Sigmoid colon (tissue), 7 donors: ENCODE measurements around the gene ZNF777. TPM values are rescaled to one million over a fixed set of nuclear protein-coding genes. Genes with fewer than 3 reads are reported as not detected.
A peak's percentile ranks its signal among the peaks of the same experiment; 100 is the strongest.

ENCODE experiments used
- DNase-seq: peaks from one replicate; pipeline ENCODE4 v3.0.0-alpha.2; 2019
- H3K27ac ChIP-seq, 4 donors: fragments of 200-600 bp; sonication (generic); one replicate each; pipeline ENCODE4 v1.5.1; 2016 to 2019; ENCODE audit warnings: mild to moderate bottlenecking in 1 of 4
- H3K27me3 ChIP-seq, 3 donors: fragments of 200-600 bp; sonication (generic); one replicate each; pipeline ENCODE4 v1.5.1; 2019; ENCODE audit warnings: mild to moderate bottlenecking in 1 of 3
- H3K36me3 ChIP-seq, 4 donors: fragments of 200-600 bp; sonication (generic); one replicate each; pipeline ENCODE4 v1.5.1; 2016 to 2019
- H3K4me1 ChIP-seq, 4 donors: fragments of 200-600 bp; sonication (generic); one replicate each; pipeline ENCODE4 v1.5.1; 2017 to 2019
- H3K4me3 ChIP-seq, 4 donors: fragments of 200-600 bp; sonication (generic); one replicate each; pipeline ENCODE4 v1.5.1; 2017 to 2019; ENCODE audit warnings: mild to moderate bottlenecking in 2 of 4, moderate library complexity in 1 of 4
- H3K9me3 ChIP-seq, 4 donors: fragments of 200-600 bp in 3 of 4; sonication (generic) in 3 of 4; one replicate each; pipeline versions ENCODE4 v1.5.1 to v1.6.1; 2013 to 2019
- EP300 ChIP-seq, 4 donors: sonication (generic); formaldehyde crosslinking; IDR thresholded peaks; one replicate each; pipeline ENCODE4 v1.6.1; 2017; ENCODE audit warnings: antibody characterized with exemption in 4 of 4
- POLR2A ChIP-seq, 2 donors: fragments of 450-650 bp; IDR thresholded peaks; one replicate each; pipeline ENCODE4 v1.6.1; 2016; ENCODE audit warnings: antibody characterized with exemption in 2 of 2, mild to moderate bottlenecking in 2 of 2, moderate library complexity in 2 of 2
- POLR2AphosphoS5 ChIP-seq, 4 donors: sonication (generic); formaldehyde crosslinking; IDR thresholded peaks; one replicate each; pipeline ENCODE4 v1.6.1; 2017; ENCODE audit warnings: antibody characterized with exemption in 4 of 4
- WGBS, 2 donors: extraction: QIAGEN DNeasy Blood & Tissue Kit; methylation state at CpG; one replicate each; pipeline ENCODE4 v1.1.7; 2013; 5-methylcytosine and 5-hydroxymethylcytosine counted together
- intact Hi-C: fragments of 100-400 bp; cut with DNase I; formaldehyde crosslinking; loops from one replicate; pipeline ENCODE4 v1.15.1; 2023
- polyA plus RNA-seq, 3 donors: library from polyadenylated mRNA; stranded (reverse); fragments of 200-250 nt; gene quantifications; one replicate each; pipeline ENCODE4 v1.2.3, GENCODE V29; 2013
- total RNA-seq, 4 donors: library from RNA; depleted of rRNA; stranded (reverse); fragments of >200 nt; gene quantifications; one replicate each; pipeline ENCODE4 v1.1.0, GENCODE V29; 2016
- TF ChIP-seq, protein P1 (sequence below), 4 experiments: fragments of 450-650 bp in 3 of 4; fragments of 200-600 bp in 1 of 4; IDR thresholded peaks; one replicate each; pipeline ENCODE4 v1.5.1; 2016 to 2019; ENCODE audit warnings: antibody characterized with exemption in 4 of 4, mild to moderate bottlenecking in 3 of 4, moderate library complexity in 2 of 4
- donor health status: healthy with polysubstance abuse.
- donor health status: Bipolar disorder and iron deficiency.
- donor health status: healthy.

Gene ZNF777
- total and polyA plus RNA-seq, 7 donors, result 4.2 to 8.8 (median 6.6) TPM

DNA sequence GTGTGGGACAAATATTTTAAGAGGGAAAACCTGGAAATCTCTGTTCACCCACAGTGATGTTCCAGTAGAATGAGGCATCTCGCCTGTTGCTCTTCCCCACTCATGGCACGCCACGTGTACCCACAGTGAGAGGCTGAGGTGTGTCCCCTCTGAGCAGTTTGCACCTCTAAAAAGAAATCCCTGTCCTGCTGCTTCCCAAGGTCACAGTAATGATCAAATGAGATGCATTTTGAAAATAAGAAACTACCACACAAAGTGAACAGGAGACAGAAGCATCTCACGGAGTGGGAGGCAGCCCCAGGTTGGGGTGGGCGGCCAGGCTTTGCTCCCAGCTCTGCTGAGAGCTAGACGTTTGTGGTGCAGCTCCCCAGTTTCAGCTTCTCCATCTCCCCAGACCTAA is 12.4 kb upstream of the ZNF777 start:
- TF ChIP-seq EP300 (IDR thresholded peaks at IDR 0.05) (no peak), POLR2A (IDR thresholded peaks at IDR 0.05) (no peak), POLR2AphosphoS5 (IDR thresholded peaks at IDR 0.05) (no peak)
- TF ChIP-seq, protein P1, sequence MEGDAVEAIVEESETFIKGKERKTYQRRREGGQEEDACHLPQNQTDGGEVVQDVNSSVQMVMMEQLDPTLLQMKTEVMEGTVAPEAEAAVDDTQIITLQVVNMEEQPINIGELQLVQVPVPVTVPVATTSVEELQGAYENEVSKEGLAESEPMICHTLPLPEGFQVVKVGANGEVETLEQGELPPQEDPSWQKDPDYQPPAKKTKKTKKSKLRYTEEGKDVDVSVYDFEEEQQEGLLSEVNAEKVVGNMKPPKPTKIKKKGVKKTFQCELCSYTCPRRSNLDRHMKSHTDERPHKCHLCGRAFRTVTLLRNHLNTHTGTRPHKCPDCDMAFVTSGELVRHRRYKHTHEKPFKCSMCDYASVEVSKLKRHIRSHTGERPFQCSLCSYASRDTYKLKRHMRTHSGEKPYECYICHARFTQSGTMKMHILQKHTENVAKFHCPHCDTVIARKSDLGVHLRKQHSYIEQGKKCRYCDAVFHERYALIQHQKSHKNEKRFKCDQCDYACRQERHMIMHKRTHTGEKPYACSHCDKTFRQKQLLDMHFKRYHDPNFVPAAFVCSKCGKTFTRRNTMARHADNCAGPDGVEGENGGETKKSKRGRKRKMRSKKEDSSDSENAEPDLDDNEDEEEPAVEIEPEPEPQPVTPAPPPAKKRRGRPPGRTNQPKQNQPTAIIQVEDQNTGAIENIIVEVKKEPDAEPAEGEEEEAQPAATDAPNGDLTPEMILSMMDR (IDR thresholded peaks at IDR 0.05), result no peak
- WGBS, 2 donors, result 96% methylated on average over 6 of the region's 6 CpGs
- H3K36me3 ChIP-seq, result peaks cover 24 to 67% (median 43%) of the 10 kb centered on the region in 4 donors
- no peaks in the 10 kb centered on the region for H3K9me3 ChIP-seq
- no peak overlapping the region for H3K27ac ChIP-seq
- H3K4me1 ChIP-seq, result no peaks in the 10 kb centered on the region
- intact Hi-C loops, result no loop called here
- no peaks in the 10 kb centered on the region for H3K27me3 ChIP-seq
- DNase-seq, result no peak
- no peak overlapping the region for H3K4me3 ChIP-seq

DNA sequence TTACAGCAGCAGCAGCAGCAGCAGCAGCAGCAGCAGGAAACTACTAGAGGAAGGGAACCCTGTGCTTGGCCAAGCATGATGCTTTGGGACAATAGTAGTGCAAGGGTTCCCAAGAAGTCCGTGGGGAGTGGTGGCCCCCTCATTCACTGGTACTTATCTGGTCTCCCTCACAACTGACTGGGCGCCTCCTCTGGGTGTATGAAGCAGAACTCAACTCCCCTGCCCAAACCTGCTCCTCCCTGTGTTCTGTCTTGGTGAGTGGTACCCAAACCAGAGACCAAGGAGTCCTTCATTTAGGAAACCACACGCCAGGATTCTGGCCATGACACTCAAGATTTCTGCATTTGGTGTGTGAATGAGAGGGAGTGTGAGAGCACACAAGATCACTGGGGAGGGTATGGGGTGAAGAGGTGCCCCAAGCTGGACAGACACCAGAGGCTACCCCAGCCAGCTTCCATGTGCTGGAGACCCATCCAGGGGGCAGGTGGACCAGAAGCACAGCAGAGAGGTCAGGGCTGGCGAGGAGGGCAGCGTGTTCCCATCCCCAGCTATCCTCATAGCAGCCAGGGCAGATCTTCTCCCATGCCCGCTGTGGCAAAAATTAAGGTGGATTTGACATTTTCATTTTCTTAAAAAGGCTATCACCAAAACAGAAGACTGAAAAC is 10.6 kb upstream of the ZNF777 start:
- H3K36me3 ChIP-seq, result peaks cover 24 to 55% (median 33%) of the 10 kb centered on the region in 4 donors
- intact Hi-C loops, result no loop called here

DNA sequence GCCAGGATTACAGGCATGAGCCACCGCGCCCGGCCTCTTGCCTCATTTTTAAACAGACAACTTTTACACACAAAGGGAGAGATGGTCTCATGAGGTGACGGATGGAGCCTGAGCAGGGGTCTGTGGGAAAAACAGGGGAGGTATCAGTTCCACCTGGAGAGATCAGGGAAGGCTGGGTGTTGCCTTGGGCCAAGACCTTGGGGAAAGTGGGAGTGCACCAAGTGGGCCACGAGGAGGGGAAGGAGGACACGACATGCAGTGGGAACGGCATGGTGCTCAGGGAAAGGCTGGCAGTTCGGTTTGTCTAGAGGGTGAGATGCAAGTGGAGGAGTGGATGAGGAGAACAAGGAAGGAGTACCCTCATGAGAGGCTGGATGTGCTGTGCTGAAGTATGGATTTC is 8.9 kb upstream of the ZNF777 start:
- Histone ChIP-seq H3K27me3 (no peaks in the 10 kb centered on the region), H3K27ac (no peak overlapping the region), H3K4me1 (no peaks in the 10 kb centered on the region), H3K36me3 (peaks cover 18 to 38% (median 22%) of the 10 kb centered on the region in 4 donors), H3K9me3 (no peaks in the 10 kb centered on the region), H3K4me3 (no peak overlapping the region)
- intact Hi-C loops, result loop anchor here (1.0 kb wide), 1 partner anchor 14 kb away; no protein-coding TSS in a partner anchor
- peak; percentile 46 for DNase-seq
- TF ChIP-seq, protein P1 (IDR thresholded peaks at IDR 0.05), result no peak
- no peak for TF ChIP-seq POLR2A (IDR thresholded peaks at IDR 0.05)
- TF ChIP-seq POLR2AphosphoS5 (IDR thresholded peaks at IDR 0.05), result no peak
- no peak for TF ChIP-seq EP300 (IDR thresholded peaks at IDR 0.05)
- WGBS, 2 donors, result 94% methylated on average over 8 of the region's 8 CpGs

More for the DNA sequence above, 10.6 kb upstream of the ZNF777 start:
- H3K27ac ChIP-seq, result no peak overlapping the region
- no peaks in the 10 kb centered on the region for H3K9me3 ChIP-seq
- TF ChIP-seq POLR2AphosphoS5 (IDR thresholded peaks at IDR 0.05), result no peak
- no peaks in the 10 kb centered on the region for H3K4me1 ChIP-seq
- H3K4me3 ChIP-seq, result no peak overlapping the region
- H3K27me3 ChIP-seq, result no peaks in the 10 kb centered on the region
- 97 to 98% methylated on average over 6 of the region's 6 CpGs for WGBS, 2 donors
- DNase-seq, result no peak

DNA sequence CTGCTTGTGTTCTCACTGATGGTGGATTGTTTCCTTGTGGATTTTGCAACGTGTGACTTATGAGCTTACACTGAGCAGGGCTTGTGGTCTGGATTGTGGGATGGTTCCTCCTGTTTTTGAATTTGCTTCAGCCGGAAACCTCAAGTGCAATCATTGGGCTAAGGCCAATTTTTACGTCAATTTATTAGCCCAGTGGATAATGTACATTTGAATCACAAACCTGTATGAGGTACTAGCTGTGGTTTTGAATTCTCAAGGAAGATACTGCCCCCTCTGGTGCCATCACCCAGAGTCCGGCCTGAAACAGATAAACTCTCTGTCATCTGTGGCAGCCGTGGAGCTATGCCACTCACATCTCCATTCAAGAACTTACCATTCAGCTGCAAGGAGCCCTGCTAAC is 7.3 kb upstream of the ZNF777 start:
- no peak for DNase-seq
- Histone ChIP-seq H3K36me3 (peaks cover 2 to 22% (median 9%) of the 10 kb centered on the region in 4 donors), H3K27me3 (no peaks in the 10 kb centered on the region), H3K4me1 (no peaks in the 10 kb centered on the region), H3K9me3 (no peaks in the 10 kb centered on the region), H3K27ac (no peak overlapping the region), H3K4me3 (no peak overlapping the region)
- intact Hi-C loops, result no loop called here
- WGBS, 2 donors, result 68 to 86% methylated on average over 5 of the region's 5 CpGs
- TF ChIP-seq POLR2A (IDR thresholded peaks at IDR 0.05) (no peak), EP300 (IDR thresholded peaks at IDR 0.05) (no peak), POLR2AphosphoS5 (IDR thresholded peaks at IDR 0.05) (no peak)
- TF ChIP-seq, protein P1 (IDR thresholded peaks at IDR 0.05), result no peak

DNA sequence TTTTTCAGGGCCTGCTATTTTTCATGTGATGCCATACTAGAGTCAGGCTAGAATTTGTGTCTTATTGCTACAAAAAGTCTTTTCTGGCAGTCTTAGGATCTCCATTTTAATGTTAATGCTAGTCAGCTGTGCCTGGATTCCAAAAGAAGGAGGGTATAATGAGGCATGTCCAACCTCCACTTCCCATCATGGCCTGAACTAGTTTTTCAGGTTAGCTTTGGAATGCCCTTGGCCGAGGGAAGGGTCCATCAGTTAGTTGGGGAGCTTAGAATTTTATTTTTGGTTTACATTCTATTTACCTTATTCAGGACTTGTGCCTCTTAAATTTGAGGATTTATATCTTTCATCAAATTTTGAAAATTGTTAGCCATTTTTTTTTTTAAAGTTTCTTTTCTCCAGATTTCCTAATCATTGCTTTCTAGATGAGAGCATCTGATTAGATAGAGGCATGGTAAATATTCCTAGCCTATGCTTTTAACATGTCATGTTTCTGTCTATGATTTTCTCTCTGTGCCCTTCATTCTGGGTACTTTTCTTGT is 6.5 kb upstream of the ZNF777 start:
- WGBS, 2 donors, result 68 to 80% methylated on average over 1 of the region's 1 CpG
- no peaks in the 10 kb centered on the region for H3K27me3 ChIP-seq
- H3K27ac ChIP-seq, result no peak overlapping the region
- no peak overlapping the region for H3K4me3 ChIP-seq
- no peak for DNase-seq
- no peaks in the 10 kb centered on the region for H3K4me1 ChIP-seq
- intact Hi-C loops, result no loop called here
- H3K36me3 ChIP-seq, result peaks cover 0 to 14% (median 2%) of the 10 kb centered on the region in 4 donors
- TF ChIP-seq POLR2AphosphoS5 (IDR thresholded peaks at IDR 0.05), result no peak
- no peak for TF ChIP-seq EP300 (IDR thresholded peaks at IDR 0.05)
- TF ChIP-seq, protein P1 (IDR thresholded peaks at IDR 0.05), result no peak
- TF ChIP-seq POLR2A (IDR thresholded peaks at IDR 0.05), result no peak
- H3K9me3 ChIP-seq, result no peaks in the 10 kb centered on the region
